Femur (tissue), 1 donor: ENCODE measurements around the gene DSCAM.

Source experiments
- DNase-seq: peaks from one replicate; pipeline ENCODE4 v3.0.0-alpha.2; 2017

DSCAM gene

DNA sequence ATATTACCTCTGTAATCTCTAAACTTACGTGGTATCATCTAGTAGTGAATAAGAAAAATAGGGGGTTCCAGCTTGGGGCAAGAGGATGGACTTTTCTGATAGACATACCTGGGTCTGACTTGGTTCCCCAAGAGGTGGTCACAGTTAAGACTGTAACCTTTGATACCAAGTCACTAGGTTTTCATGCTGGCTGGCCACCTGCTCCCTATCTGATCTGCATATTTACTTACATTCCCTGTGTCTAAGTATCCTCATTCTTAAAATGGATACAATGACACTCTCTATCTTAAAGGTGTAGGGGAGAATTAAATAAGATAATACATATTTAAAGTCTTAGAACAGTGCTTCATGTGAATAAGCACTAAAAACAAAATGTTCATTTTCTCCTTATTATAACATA lies 312.1 kb downstream of the DSCAM start:
- no peak for DNase-seq

DNA sequence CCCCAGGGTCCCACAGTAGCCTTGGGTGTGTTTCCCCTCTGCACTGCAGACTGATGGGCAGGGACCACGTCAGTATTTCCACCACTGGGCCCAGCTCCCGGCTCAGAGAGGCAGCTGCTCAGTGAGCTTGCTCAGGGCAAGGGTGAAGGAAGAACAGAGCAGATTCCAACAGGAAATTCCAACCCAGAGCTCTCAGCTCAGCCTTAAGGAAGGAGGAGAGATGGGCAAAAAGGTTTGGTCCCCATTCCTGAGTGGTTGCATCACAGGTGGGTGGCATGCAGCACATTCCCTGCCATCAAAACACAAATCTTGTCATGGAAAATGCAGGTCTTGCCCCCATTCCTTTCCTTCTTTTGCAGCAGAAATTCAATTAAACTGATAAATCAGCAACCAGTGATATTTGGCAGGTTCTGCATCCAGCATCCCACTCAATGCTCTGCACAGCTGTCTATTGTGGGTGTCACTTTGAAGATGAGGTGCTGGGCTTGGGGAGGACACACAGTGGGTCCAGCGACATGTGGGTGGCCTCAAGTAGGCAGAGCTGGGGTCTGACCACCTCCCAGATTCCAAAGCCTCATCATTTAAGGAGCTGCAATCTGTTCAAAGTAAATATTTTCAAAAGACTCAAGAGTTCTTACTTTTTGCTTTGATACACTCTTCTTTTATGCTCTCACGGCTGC lies 315.4 kb downstream of the DSCAM start:
- DNase-seq = no peak

DNA sequence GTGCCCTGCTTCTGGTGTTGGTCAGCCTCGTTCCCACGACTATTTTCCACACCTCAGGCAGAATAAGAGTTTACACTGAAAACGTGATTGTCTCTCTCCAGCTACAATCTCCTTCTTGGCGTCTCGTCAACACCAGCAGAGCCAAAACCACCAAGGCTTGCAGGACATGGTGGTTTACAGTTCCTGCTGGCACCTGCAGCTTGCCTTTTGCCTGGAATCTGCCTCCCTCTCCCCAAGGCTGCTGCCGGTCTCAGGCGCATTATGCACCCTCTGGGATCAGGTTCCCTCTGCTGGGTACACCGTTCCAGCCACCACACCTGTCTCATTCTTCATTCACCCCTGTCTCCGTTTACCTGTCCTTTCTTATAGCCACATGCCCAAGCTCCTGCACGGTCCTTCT lies 315.9 kb downstream of the DSCAM start:
- DNase-seq = no peak

DNA sequence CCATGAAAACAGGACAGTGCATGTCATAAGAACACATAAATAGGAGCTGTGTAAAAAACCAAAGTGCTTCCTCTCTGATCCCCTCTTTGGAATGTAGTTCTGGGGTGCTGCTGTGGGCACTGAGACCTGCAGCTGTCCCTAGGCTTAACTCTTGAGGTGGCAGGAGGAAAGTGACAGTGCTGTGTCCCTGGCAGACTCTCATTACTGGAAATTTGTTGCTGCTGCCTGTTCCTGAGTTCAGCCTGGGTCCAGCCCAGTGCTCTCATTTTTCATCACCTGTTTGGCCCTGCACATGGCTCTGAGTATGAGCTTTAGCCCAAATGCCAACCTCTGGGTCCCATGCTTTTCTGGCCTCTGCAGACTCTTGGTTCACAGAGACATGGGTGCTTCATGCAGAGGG lies 329.3 kb downstream of the DSCAM start:
- peak; percentile 31 for DNase-seq

DNA sequence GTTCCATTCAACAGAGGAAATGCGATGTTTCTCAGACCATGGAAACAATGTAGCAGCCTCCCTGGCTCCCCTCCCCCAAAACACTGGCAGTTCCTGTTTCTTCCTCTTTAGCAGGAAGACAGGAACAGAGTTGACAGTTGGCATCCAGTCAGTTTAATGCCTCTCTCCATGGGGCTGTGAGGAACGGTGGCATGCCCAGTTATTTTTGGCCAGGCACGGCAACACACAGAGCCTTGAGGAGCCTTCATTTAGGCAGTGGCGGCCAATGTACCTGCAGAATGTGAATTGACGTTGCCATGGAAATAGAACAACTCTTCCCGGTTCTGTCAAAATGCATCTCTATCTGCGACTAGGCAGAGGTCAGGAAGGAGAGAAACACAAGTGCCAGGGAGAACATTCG lies 330.6 kb downstream of the DSCAM start:
- DNase-seq = peak; percentile 51

DNA sequence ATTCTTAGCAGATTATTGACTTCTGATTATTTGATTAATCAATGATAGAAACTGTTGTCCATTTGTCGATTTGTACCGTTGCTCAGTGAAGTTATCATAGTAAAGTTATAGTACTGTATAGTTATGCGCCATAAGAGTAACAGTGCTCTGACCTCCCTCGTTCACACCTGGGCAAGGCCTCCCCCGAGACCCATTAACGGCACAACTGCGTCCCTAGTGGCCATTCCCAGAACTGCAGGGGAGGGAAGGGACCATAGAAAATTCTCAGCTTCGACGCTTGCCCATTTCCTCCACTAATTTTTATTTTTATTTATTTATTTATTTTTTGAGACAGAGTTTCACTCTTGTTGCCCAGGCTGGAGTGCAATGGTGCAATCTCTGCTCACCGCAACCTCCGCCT lies 334.4 kb downstream of the DSCAM start:
- DNase-seq = no peak

DNA sequence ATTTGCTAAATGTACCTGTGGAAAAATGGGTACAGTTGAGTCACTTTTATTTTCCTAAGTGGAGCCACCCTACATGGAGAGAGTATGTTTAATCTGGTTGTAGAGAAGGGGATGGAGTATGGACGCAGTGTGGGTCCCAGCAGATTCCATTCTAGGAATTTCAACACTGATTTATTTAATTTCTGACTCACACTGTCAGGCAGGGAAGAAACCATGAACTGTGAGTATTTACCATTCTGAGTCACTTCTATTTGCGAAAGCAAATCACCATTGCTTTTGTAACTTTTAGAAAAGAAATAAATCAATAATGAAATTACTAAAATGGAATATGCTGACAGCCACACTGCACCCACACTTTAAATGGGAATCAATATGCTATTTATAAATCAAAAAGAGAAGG lies 339.0 kb downstream of the DSCAM start:
- no peak for DNase-seq

DNA sequence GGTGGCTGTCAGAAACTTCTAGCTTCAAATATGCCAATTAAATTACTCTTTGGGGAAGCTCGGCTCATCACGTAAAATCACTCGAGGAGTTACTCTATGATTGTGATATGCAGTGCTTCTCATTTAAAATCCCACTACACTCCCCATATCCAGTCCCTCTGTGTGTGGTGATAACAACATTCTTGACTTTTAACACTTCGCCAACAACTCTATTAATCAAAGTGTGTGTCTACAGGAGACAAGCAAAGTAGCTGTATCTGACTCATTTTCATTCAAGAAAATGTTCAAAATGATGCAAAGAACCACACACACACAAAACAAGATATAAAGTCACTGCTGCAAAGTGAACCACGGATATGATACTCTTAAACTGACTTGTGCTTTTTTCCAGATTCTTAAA lies 341.3 kb downstream of the DSCAM start:
- DNase-seq = no peak

DNA sequence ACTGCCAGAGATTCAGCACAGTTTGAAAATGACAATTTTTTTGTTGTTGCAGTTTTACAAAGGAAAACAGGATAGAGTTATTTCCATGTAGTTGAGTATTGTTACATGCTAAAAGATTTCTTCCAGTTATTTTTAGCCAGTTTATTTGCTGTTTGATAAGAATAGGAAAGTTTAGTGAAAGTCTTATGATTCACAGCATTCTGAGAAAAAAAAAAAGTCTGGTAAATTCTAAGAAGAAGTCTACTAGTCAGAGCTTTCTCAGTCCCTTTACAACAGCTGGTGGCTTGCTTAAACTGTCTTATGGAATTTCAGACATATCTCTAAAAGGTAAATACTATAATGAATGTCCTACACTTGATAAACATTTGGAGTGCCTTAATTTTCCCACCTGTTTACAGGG lies 341.7 kb downstream of the DSCAM start:
- no peak for DNase-seq

DNA sequence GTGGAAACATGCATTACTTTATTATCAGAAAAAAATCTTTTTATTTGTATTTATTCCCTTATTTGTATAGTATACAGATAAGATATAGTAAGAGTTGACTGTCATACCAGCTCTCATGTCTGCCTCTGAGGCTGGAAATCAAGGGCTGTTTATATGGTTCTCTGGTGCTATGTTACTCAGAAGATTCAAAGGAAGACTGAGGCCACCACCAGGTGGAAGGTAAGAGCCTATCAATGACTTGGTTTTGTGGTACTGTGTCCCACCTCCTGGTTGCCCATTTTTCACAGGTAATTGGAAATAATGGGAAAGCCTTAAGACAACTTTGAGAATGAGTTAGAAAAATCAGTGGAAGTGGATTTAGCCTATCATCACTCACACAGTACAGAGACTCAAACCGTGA lies 342.1 kb downstream of the DSCAM start:
- DNase-seq = no peak

DNA sequence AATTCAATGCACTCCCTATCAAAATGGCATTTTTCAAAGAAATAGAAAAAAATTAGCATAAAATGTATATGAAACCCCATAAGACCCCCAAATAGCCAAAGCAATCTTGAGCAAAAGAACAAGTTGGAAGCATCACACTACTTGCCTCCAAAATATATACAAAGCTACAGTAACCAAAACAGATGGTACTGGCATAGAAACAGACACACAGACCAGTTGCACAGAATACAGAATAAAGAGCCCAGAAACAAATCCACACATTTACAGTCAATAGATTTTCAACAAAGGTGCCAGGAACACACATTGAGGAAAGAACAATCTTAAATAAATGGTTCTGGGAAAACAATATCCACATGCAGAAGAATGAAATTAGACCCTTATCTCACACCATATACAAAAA lies 350.8 kb downstream of the DSCAM start:
- no peak for DNase-seq

DNA sequence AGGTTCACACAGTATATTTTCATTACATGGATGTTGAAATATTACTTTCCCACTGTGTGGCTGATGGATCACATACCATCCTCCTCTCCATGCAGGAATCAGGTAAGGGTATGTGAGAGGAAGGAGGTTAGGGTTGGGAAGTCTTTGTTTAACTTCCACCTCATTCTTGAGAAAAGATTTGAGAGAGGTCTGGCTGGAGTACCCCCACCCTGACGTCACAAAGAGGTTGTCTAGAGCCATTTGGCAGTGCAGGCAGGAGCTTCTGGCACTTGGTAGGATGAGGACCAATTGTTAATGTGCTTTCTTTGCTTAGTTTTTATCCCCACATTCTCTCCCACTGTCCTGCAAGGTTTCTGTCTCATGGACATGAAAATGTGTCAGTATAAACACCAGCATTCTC lies 356.6 kb downstream of the DSCAM start:
- no peak for DNase-seq

DNA sequence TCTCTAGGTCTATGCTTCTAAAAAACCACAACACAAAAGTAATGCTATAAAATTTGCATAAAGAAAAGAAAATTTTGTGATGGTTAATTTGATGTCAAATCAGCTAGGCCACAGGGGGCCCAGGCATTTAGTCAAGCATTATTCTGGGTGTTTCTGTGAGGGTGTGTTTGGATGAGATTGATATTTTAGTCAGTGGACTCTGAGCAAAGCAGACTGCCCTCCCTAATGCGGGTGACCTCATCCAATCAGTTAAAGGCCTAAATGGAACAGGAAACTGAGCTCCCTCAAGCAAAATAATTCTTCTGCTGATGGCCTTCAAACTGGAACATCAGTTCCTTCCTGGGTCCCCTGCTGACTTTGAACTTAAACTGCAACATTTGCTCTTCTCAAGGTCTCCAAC lies 358.0 kb downstream of the DSCAM start:
- DNase-seq = no peak

DNA sequence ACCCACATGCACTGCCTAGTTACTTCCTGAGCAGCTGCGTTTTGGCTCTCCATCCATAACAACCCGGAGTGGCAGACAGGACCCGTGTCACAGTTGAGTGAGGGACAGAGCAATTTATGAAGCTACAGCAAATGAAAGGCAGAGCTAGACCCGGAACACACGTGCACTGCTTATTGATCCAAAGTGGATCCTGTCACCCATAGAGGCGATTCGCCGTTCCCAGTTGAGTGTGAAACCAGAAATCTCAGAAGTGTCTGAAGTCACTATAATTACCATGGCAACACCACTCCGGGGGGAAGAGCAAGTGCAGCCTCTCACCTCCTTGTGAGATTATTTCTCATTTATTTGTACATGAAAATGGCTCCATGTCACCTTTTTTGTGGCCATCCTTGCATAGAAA lies 365.2 kb downstream of the DSCAM start:
- DNase-seq = no peak

DNA sequence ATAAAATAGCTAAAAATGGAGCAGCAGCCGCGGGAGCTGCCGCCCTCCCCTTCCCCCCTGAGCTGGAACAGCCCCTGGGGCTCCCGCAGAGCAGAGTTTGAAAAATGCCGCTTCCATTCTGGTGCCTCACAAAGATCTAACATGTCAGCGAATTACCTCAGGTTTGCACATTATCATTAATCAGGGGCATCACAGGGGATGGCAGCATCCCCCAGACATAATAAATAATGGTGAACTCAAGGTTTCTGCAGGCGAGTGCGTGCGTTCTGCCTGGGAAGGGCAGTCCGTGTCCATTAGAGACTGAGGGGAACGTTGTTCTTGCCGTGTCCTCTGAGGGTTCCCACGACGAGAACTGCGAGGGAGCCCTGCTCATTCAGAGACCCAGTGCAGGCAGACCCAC lies 372.4 kb downstream of the DSCAM start:
- no peak for DNase-seq

DNA sequence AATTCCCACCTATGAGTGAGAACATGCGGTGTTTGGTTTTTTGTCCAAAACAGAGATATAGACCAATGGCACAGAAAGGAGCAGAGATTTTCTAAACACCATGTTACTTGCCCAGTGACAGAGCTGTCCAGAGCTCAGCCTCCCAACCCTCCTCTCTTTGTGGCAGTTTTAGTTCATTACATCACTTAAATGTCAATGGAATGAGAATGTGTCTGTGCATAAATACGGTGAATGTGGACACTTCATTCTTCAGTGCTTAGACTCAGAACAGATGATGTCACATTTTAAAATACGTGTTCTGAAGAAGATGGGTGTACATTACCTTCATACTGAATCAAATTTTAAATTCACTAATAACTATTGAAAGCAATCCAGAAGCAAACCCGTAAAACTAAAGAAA lies 374.9 kb downstream of the DSCAM start:
- DNase-seq = no peak

DNA sequence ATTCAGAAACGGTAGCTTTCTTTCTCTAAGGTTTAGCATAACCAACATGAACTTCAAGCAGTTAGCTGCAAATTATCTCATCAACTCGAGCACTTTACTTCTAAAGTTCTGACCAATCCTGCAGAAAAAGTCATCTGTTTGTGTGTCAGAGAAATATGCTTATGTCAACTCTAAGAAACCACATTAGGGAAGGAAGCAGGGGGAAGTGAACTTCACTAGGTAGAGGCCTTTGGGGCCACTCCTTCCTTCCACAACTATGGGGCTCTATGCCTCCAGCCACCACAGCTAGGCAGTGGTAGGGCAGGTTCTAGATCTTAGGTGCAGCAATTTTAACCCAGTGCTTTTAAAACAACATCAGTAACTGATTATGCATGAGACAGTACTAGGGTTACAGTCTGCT lies 375.9 kb downstream of the DSCAM start:
- DNase-seq = no peak

DNA sequence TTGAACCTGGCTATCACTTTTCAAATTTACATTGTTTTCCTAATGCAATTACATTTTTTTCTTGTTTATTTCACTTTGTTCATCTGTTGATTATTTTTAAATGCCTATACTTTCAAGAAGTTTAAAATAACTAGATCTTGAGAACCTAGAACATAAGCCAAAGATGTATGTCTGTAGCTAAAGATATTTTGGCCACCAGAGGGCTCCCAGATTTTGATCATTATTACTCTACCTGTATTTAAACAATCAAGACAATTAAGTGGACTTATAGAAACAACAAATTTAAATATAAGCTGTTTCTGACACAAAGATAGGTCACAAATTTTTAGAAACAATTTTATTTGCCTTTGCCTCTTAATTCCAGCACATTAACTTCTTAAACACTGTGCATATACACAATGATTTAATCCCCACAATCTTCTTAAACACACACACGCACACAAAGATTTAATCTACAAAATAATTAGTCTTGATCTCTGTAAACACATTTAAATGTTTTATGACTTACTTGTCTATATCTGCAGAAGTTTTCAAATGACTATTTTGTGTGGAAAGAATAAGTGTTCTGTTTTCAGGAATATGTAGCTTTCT lies 380.0 kb downstream of the DSCAM start:
- DNase-seq = no peak

DNA sequence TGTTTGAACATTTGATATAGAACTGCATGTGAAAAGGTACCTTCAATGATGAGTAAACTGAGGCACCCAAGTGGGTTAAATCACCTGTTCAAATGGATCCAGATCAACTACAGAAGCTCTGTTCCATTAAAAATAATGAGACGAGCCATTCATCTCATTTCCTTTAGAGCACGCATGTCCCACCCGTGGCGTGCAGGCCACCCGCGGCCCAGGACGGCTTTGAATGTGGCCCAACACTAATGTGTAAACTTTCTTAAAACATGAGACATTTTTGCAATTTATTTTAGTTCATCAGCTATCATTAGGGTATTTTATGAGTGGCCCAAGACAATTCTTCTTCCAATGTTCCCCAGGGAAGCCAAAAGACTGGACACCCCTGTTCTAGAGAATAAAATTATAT lies 381.6 kb downstream of the DSCAM start:
- DNase-seq = no peak

DNA sequence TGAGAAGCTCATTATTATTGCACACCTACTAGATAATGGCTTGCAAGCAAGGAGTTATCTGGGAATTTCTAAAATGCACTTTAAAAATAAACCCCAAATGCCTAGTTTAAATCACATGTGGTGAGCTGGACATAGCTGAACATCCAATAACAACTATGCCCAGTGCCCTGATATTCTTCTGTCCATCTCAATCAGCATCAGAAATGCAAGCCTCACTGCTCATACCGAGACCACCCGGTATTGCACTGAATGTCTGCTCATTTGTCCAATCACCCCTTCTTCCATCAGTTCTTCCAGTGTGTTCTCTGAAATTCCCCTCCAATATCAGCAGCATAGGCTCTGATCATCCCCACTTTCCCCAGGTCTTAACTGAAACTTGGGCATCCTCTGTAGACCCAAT lies 383.8 kb downstream of the DSCAM start:
- DNase-seq = no peak

DNA sequence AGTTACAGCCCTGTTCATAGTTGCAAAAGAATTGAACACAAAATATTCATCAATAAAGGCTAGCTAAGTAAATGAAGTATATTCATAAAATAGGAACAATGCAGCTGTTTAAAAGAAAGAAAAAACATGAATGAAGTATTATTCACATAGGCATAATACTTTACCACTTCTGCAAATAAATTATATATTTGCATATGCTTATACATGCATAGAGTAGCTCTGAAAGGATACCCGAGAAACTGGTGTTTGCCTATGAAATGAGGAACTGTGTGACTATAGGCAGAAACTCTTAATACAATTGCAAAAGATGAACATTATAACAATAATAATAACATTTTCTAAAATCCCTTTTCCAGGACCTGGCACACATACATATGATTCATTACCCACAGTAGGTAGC lies 385.9 kb downstream of the DSCAM start:
- no peak for DNase-seq

DNA sequence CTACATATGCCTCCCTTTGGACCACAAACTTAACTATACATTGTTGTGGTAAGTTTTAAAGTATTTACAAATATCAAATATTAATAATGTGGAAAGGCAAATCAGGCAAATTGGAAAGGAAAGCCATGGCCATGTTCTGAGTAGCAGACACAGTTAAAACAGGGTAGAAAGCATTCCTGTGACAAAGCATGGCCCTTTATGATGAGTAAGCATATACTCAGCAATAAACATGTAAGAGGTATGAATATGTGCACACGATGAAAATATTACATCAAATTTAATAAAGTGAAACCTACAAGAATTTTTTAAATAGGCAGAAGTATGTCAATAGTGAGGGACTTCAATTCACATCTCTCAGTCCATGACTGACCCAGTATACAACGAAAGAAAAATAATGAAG lies 389.2 kb downstream of the DSCAM start:
- DNase-seq = no peak

DNA sequence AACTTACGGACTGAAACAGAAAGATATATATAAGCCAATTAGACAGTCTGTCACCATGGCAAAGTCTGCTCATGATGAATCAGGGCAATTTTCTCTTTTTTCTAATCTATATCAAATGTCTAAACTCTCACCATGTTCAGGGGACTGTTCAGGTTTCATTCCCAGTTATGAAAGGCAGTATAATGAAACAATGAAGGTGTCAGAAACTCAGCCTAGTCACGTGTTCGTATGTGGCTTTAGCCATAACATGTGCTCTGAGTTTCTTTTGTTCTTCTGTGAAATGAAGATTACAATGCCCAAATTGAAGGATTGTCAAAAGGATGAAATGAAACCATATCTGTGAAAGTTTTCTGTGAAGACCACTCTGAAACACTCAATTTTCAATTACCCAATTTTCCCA lies 392.9 kb downstream of the DSCAM start:
- no peak for DNase-seq

DNA sequence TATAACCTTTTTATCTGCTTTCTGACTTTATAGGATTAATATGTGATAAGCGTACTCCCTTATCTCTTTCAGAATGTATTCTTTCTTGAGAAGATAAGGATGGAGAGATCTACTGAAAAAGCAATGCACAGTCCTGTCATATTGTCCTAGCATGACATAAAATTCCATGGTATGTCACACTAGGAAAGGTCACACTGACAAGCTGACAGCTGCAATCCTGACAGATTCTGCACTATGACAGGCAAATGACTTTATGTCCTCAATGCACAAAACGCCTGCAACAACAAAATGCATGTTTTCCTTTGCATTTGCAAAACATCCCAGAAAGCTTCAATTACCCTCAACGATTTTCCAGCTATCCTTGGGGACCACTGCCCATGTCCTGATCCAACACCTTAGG lies 393.8 kb downstream of the DSCAM start:
- DNase-seq = no peak

DNA sequence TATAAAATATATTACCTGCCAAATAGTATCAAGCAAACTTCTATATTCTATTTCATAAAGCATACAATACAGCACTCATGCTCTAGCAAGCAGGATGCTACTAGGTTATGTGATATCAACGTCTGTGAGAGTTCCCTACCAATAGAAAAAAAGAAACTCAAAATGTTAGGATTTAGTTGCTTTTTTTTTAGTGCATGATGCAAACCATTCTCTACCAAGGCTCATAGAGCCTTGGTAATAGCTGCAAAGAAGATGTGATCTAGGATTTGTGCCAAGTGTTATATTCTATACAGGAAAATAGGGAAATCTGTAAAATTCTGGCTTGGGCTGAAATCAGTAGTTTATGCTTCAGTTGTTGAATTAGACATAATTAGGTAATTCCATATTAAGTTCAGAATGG lies 394.4 kb downstream of the DSCAM start:
- no peak for DNase-seq
